GM23338 (cell line): Measurements from ENCODE around the gene ZNF609.

Experiments used
- EZH2 ChIP-seq: fragments of 200-600 bp; sonication (generic); IDR thresholded peaks from one replicate; pipeline ENCODE4 v1.8.0; 2017; ENCODE audit warnings: antibody characterized with exemption, mild to moderate bottlenecking, low read depth; ENCODE audit not compliant: unreplicated experiment
- TF ChIP-seq, protein P1 (sequence below), 2 experiments: fragments of 200-600 bp in 1 of 2; sonication (generic) in 1 of 2; conservative IDR thresholded peaks; 2 replicates each; pipeline versions ENCODE4 v1.5.1 to v1.6.1; 2016 to 2017; ENCODE audit warnings: antibody characterized with exemption in 2 of 2, low read depth in 2 of 2, mild to moderate bottlenecking in 2 of 2, moderate library complexity in 1 of 2

DNA sequence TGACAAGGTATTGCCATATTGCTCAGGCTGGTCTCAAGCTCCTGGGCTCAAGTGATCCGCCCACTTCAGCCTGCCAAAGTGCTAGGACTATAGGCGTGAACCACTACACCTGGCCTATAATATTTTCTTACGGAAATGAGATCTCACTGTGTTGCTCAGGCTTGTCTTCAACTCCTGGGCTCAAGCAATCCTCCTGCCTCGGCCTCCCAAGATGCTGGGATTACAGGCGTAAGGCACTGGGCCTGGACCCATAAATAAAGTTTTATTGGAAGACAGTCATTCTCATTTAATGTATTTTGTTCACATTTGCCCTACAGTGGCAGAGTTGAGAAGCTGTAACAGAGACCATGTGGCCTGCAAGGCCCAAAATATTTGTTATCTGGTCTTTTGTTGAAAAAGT is 173.0 kb downstream of the ZNF609 start:
- no peak for TF ChIP-seq EZH2
- TF ChIP-seq, protein P1, sequence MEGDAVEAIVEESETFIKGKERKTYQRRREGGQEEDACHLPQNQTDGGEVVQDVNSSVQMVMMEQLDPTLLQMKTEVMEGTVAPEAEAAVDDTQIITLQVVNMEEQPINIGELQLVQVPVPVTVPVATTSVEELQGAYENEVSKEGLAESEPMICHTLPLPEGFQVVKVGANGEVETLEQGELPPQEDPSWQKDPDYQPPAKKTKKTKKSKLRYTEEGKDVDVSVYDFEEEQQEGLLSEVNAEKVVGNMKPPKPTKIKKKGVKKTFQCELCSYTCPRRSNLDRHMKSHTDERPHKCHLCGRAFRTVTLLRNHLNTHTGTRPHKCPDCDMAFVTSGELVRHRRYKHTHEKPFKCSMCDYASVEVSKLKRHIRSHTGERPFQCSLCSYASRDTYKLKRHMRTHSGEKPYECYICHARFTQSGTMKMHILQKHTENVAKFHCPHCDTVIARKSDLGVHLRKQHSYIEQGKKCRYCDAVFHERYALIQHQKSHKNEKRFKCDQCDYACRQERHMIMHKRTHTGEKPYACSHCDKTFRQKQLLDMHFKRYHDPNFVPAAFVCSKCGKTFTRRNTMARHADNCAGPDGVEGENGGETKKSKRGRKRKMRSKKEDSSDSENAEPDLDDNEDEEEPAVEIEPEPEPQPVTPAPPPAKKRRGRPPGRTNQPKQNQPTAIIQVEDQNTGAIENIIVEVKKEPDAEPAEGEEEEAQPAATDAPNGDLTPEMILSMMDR (conservative IDR thresholded peaks at IDR 0.05; ENCODE audit: low read depth in 2 of 2): no peak
